Measurements from ENCODE around the gene ERCC4. TPM values are rescaled to one million over a fixed set of nuclear protein-coding genes. Genes with fewer than 3 reads are reported as not detected.

ERCC4 gene
- total and polyA plus RNA-seq, 2 of the 8 experiments (the other 6 are each of a cell fraction or from before 2014, with no cell fraction given) = 1.6 to 13.2 TPM

DNA sequence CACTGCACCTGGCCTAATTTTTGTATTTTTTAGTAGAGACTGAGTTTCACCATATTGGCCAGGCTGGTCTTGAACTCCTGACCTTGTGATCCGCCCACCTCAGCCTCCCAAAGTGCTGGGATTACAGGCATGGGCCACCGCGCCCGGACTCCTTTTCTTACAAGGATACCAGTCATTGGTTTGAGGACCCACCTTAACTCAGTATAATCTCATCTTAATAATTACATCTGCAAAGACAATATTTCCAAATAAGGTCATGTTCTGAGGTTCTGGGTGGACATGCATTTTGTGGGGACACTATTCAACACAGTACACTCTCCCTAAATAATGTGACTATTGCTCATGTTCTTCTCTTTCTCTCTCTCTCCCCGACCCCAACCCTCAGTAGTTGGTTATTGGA lies 63.7 kb downstream of the ERCC4 start:
- no peak overlapping the region for H3K4me3 ChIP-seq (ENCODE audit: extremely low read depth in 1 of 4, insufficient read depth in 2 of 4, low read depth in 3 of 4, low read length in 4 of 4)
- no peak overlapping the region for H2BK120ac ChIP-seq (replicated peaks; ENCODE audit: low read depth, low read length)
- H4K5ac ChIP-seq (ENCODE audit: insufficient read length, low read depth, low read length) = no peak overlapping the region
- H3K79me1 ChIP-seq (ENCODE audit: low read depth, low read length) = no peaks in the 10 kb centered on the region
- H2AK5ac ChIP-seq (ENCODE audit: low read depth, low read length) = no peak overlapping the region
- no peak overlapping the region for H3K23ac ChIP-seq (ENCODE audit: insufficient read length)
- ChIA-PET CTCF (ENCODE audit: partially characterized antibody) (interaction anchor here (1.0 kb wide), 1 partner anchor 14 kb away, joined by 4 read pairs; no protein-coding TSS in a partner anchor), POLR2A (ENCODE audit: partially characterized antibody) (no interaction called here)
- no peak overlapping the region for H2BK5ac ChIP-seq (ENCODE audit: low read depth, low read length)
- H3K14ac ChIP-seq (ENCODE audit: insufficient read length) = no peak overlapping the region
- no peak overlapping the region for H2AFZ ChIP-seq (ENCODE audit: low read length)
- H4K20me1 ChIP-seq (replicated peaks in 1 of 2; ENCODE audit: control insufficient read depth in 1 of 2, insufficient read depth in 2 of 2, low read length in 2 of 2) = no peaks in the 10 kb centered on the region
- no peak overlapping the region for H3K18ac ChIP-seq (ENCODE audit: extremely low read depth, low read length)
- no peak overlapping the region for H2BK12ac ChIP-seq (ENCODE audit: low read depth, low read length)
- no peak overlapping the region for H4K91ac ChIP-seq (replicated peaks; ENCODE audit: insufficient read length, low read length)
- H3K27ac ChIP-seq (ENCODE audit: low read depth, low read length) = no peak overlapping the region
- DNase-seq (ENCODE audit: low read depth in 1 of 2, low spot score in 2 of 2) = no peak
- no peak for FAIRE-seq
- H3K4me2 ChIP-seq (ENCODE audit: insufficient read depth in 1 of 2, low read depth in 2 of 2, low read length in 2 of 2) = no peak overlapping the region
- H4K8ac ChIP-seq (ENCODE audit: extremely low read depth, insufficient read depth, low read length) = no peak overlapping the region
- no peak overlapping the region for H2BK15ac ChIP-seq (ENCODE audit: low read length)
- H3K56ac ChIP-seq (replicated peaks; ENCODE audit: insufficient read length, low read depth, low read length) = no peak overlapping the region
- H2BK20ac ChIP-seq (ENCODE audit: low read length) = no peak overlapping the region
- no peaks in the 10 kb centered on the region for H3K36me3 ChIP-seq (ENCODE audit: control insufficient read depth in 2 of 4, insufficient read depth in 4 of 4, low read length in 3 of 4)
- H3K27me3 ChIP-seq (replicated peaks in 1 of 4; ENCODE audit: control insufficient read depth in 3 of 4, extremely low read depth in 1 of 4, insufficient read depth in 3 of 4, low read length in 3 of 4) = no peaks in the 10 kb centered on the region
- no peaks in the 10 kb centered on the region for H3K23me2 ChIP-seq (ENCODE audit: low read depth, low read length)
- 83% methylated on average over 5 of the region's 5 CpGs; no CpG with 5 or more reads in 1 of the 2 experiments for WGBS, 2 experiments (ENCODE audit: extremely low coverage in 1 of 2, insufficient coverage in 1 of 2, insufficient read length in 1 of 2, insufficient replicate concordance in 2 of 2, low coverage in 1 of 2, low lambda C conversion rate in 2 of 2, missing lambda C conversion rate in 1 of 2)
- H3K79me2 ChIP-seq (ENCODE audit: control insufficient read depth in 1 of 2, insufficient read depth in 2 of 2, low read length in 2 of 2) = no peaks in the 10 kb centered on the region
- H3K4me1 ChIP-seq (replicated peaks in 1 of 4; ENCODE audit: control insufficient read depth in 3 of 4, insufficient read depth in 4 of 4, low read length in 3 of 4) = no peaks in the 10 kb centered on the region
- no peaks in the 10 kb centered on the region for H3K9me3 ChIP-seq (ENCODE audit: insufficient read depth in 2 of 2, low read depth in 1 of 2, low read length in 1 of 2)
- no peak overlapping the region for H3K4ac ChIP-seq (replicated peaks; ENCODE audit: insufficient read length, low read depth, low read length)
- H3K9ac ChIP-seq (replicated peaks in 1 of 4; ENCODE audit: extremely low read depth in 1 of 4, low read depth in 3 of 4, low read length in 3 of 4) = no peak overlapping the region
- TF ChIP-seq RXRA (IDR thresholded peaks at IDR 0.05; ENCODE audit: insufficient read depth, low read depth, low read length) (no peak), CHD2 (IDR thresholded peaks at IDR 0.05; ENCODE audit: low read length) (no peak), GTF2F1 (IDR thresholded peaks at IDR 0.05; ENCODE audit: borderline replicate concordance, low read depth, low read length) (no peak), CEBPB (IDR thresholded peaks at IDR 0.05; ENCODE audit: low read depth, low read length) (no peak), SUZ12 (IDR thresholded peaks at IDR 0.05; ENCODE audit: low read length) (no peak), JUND (IDR thresholded peaks at IDR 0.05; ENCODE audit: low read length) (no peak), GABPA (IDR thresholded peaks at IDR 0.05; ENCODE audit: borderline replicate concordance, insufficient read depth, low read length) (no peak), RBBP5 (IDR thresholded peaks at IDR 0.05; ENCODE audit: borderline replicate concordance, low read depth, low read length) (no peak), NANOG (IDR thresholded peaks at IDR 0.05; ENCODE audit: insufficient read depth, low read depth, low read length, poor library complexity, severe bottlenecking) (no peak), TAF7 (optimal IDR thresholded peaks at IDR 0.05; ENCODE audit: borderline replicate concordance, low read depth, low read length) (no peak)
- TF ChIP-seq, protein P1, sequence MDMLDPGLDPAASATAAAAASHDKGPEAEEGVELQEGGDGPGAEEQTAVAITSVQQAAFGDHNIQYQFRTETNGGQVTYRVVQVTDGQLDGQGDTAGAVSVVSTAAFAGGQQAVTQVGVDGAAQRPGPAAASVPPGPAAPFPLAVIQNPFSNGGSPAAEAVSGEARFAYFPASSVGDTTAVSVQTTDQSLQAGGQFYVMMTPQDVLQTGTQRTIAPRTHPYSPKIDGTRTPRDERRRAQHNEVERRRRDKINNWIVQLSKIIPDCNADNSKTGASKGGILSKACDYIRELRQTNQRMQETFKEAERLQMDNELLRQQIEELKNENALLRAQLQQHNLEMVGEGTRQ (IDR thresholded peaks at IDR 0.05; ENCODE audit: low read length) = no peak
